OCI-M2 (cell line): ENCODE measurements around the gene UNC5A.

ENCODE experiments used
- DNase-seq: peaks from one replicate; lab custom pipeline; 2025; ENCODE audit not compliant: unreplicated experiment; lab: John Stamatoyannopoulos, UW

The UNC5A gene

GRCh38 chr5:176819476-176819875, 9.1 kb downstream of the UNC5A start:
- no peak for DNase-seq

GRCh38 chr5:176820937-176821336, 10.6 kb downstream of the UNC5A start:
- DNase-seq = no peak

GRCh38 chr5:176821441-176821840, 11.1 kb downstream of the UNC5A start:
- DNase-seq = no peak

GRCh38 chr5:176822041-176822792, 11.9 kb downstream of the UNC5A start:
- DNase-seq = no peak

- DNase-seq = no peak
Observed at GRCh38 chr5:176822793-176823481, 12.6 kb downstream of the UNC5A start.

GRCh38 chr5:176823869-176824412, 13.6 kb downstream of the UNC5A start:
- no peak for DNase-seq

- no peak for DNase-seq
Observed at GRCh38 chr5:176824604-176825003, 14.2 kb downstream of the UNC5A start.

GRCh38 chr5:176825234-176825633, 14.9 kb downstream of the UNC5A start:
- DNase-seq = no peak

- no peak for DNase-seq
Observed at GRCh38 chr5:176825957-176826356, 15.6 kb downstream of the UNC5A start.

GRCh38 chr5:176827736-176828414, 17.5 kb downstream of the UNC5A start:
- DNase-seq = no peak

GRCh38 chr5:176829320-176829719, 19.0 kb downstream of the UNC5A start:
- DNase-seq = no peak

- DNase-seq = no peak
Observed at GRCh38 chr5:176830422-176830994, 20.1 kb downstream of the UNC5A start.

GRCh38 chr5:176830995-176831423, 20.6 kb downstream of the UNC5A start:
- no peak for DNase-seq

- no peak for DNase-seq
Observed at GRCh38 chr5:176831425-176831824, 21.1 kb downstream of the UNC5A start.

- DNase-seq = no peak
Observed at GRCh38 chr5:176832162-176832561, 21.8 kb downstream of the UNC5A start.

GRCh38 chr5:176833286-176833685, 22.9 kb downstream of the UNC5A start:
- DNase-seq = no peak

GRCh38 chr5:176835918-176836317, 25.6 kb downstream of the UNC5A start:
- DNase-seq = no peak

GRCh38 chr5:176836811-176837706, 26.7 kb downstream of the UNC5A start:
- DNase-seq = no peak

- DNase-seq = peak; percentile 30
Observed at GRCh38 chr5:176837707-176838115, 27.4 kb downstream of the UNC5A start.

- DNase-seq = no peak
Observed at GRCh38 chr5:176843673-176844072, 33.3 kb downstream of the UNC5A start.
